GM20431 (cell line): ENCODE measurements around the gene UNKL.
"Not testable (repeated sequence)": the region's sequence is repeated elsewhere in the genome, so short reads cannot be mapped to it uniquely, and the experiment has no call there.

ENCODE experiments used
- in situ Hi-C: fragments of 300-500 bp; cut with MseI, MboI; formaldehyde crosslinking; loops from one replicate; pipeline ENCODE4 v1.15.0; 2020; ENCODE audit warnings: low sequenced_read_pairs; ENCODE audit not compliant: unreplicated experiment

UNKL gene

GRCh38 chr16:1330931-1331711 is 83.4 kb downstream of the UNKL start:
- in situ Hi-C loops = no loop called here

- in situ Hi-C loops = no loop called here
Measured at GRCh38 chr16:1330260-1330914, 84.1 kb downstream of the UNKL start.

GRCh38 chr16:1328961-1329360 is 85.5 kb downstream of the UNKL start:
- in situ Hi-C loops = not testable (repeated sequence)

- in situ Hi-C loops = not testable (repeated sequence)
Measured at GRCh38 chr16:1328136-1328535, 86.4 kb downstream of the UNKL start.

- in situ Hi-C loops = no loop called here
Measured at GRCh38 chr16:1327619-1327947, 86.9 kb downstream of the UNKL start.

DNA sequence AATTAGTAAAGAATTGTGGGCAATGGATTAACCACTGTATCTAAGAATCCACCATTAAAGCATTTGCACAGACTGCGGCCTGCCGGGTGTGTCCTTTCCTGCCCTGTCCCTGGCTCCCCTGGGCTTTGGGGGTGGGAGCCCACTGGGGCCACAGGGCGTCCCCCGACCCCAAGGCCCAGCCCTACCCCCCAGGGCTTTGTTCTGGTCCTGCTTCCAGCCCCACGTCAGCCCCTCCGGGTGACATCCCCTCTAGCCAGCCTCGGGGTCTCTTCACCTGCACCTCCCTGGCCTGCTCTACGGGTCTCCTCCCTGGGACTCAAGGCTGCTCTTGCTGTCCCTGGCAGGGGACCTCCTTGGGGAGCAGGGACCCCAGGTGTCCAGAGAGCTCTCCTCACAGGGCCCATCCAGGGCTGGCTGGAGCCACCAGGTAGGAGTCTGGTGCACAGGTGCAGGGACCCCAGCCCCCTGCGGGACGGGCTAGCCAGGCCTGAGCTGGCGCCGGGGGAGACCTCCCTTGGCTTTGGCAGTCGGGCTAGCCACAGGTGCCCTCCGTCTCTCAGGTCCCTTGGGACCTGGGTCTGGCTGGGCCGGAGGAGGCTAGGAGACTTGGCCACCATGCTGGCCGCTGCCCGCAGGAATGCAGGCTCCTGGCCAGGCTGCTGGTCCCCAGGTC is 87.4 kb downstream of the UNKL start:
- in situ Hi-C loops = no loop called here

DNA sequence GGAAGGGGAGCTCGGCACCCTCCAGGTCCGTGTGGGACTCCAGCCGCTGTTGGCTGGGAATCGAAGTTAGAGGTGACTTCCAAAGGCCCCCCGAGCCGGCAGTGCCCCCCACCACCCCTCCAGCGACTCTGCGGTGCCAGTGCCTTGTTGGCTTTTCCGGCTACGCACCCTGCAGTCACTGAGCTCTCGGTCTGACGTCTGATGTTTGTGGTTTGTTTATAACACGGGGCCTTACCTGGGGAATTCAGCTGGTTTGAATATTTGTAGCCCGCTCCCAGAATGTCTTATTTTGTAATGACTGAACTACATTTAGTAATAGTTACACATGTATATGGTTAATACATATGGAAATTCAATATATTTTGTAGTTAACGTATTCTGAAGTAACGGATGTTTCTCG is 88.1 kb downstream of the UNKL start:
- in situ Hi-C loops = no loop called here

GRCh38 chr16:1325673-1326371 is 88.7 kb downstream of the UNKL start:
- in situ Hi-C loops = no loop called here

- in situ Hi-C loops = no loop called here
Measured at GRCh38 chr16:1325261-1325660, 89.2 kb downstream of the UNKL start.

GRCh38 chr16:1324286-1324826 is 90.1 kb downstream of the UNKL start:
- in situ Hi-C loops = no loop called here

DNA sequence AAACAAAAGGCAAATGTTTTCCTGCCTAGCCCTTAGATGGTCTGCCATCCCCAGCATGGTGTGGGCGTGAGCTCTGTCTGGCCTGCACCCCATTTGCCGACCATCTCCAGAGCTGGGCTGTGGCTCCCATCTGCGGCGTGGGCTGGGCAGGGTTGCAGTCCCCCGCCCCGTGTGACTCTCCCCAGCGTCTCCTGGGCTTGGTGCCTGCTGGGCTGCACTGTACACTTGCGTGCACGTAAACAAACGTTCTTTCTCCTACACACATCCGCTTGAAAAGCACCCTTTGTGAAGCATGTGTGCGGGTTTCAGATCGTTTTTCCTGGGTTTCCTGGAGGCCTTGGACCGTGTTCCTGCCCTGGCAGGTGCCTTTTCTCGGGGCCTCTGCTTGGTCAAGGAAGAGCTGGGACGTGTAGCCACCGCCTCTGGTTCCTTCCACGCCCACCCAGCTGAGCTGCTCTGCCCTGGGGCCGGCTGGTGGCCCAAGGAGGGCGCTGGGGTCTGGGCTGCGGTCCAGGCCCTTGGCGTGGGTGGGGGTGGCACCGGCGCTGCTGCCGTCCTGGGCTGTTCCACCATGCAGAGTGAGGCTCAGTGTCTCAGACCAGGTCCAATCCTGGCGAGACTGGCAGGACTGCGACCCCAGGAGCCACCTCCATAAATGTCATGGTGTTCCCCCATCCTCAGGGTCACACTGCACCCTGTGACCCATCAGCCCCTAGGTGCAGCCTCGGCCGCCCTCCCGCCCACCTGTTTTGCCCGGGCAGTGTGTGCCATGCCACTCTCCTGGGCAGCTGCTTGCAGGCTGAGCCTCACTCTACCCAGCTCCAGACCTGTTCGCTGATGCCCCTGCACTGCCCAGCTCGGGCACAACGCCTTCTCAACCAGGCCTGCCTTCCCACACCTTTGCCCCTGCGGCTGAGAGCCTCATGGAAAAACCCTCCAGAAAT is 90.9 kb downstream of the UNKL start:
- in situ Hi-C loops = no loop called here

DNA sequence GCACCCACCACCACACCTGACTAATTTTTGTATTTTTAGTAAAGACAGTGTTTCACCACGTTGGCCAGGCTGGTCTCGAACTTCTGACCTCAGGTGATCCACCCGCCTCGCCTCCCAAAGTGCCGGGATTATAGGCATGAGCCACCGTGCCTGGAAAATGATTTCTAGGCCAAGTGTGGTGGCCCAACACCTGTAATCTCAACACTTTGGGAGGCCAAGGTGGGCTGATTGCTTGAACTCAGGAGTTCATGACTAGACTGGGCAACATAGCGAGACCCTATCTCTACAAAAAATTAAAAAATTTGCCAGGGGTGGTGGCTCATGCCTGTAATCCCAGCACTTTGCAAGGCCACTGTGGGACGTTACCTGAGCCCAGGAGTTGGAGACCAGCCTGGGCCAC is 92.1 kb downstream of the UNKL start:
- in situ Hi-C loops = no loop called here

DNA sequence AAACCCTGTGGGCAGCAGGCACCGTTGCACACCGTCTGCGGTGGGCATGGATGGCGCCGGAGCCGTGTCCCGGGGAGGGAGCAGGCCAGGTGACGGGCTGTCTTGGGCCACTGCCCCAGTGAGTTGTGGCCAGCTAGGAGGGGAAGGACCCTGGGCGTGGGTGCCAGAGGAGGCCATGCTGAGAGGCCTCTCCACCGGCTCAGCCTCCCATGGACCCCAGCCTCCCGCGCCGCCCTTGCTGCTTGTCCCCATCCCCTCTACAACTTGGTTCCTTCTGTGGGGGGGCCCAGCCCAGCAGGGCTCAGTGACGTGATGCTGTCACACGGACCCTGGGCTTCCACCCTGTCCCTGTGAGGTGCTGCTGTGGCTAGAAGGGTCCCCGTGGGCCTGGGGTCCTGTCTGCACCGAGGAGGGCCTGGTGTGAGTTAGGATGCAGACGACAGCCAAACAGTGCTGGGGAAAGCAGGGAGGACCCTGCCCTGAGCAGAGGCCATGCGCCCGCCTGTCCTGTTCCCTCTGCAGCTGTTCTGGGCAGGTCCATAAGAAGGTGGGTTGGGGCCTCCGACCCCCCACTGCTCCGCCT is 93.8 kb downstream of the UNKL start:
- in situ Hi-C loops = no loop called here

GRCh38 chr16:1320097-1320496 is 94.4 kb downstream of the UNKL start:
- in situ Hi-C loops = no loop called here

- in situ Hi-C loops = no loop called here
Measured at GRCh38 chr16:1319041-1319440, 95.5 kb downstream of the UNKL start.

DNA sequence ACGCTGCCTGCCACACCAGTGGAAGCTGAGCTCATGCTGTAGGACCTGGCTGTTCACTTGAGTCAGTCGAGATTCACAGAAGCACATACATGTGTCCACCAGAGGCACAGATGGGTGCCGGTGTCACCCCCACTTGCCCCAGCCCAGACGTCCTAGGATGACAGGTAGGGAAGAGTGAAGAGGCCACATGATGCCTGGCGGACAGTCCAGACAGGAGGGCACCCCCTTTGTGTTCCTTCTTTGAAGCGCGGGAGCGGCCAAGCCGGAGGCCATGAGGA is 96.3 kb downstream of the UNKL start:
- in situ Hi-C loops = no loop called here

DNA sequence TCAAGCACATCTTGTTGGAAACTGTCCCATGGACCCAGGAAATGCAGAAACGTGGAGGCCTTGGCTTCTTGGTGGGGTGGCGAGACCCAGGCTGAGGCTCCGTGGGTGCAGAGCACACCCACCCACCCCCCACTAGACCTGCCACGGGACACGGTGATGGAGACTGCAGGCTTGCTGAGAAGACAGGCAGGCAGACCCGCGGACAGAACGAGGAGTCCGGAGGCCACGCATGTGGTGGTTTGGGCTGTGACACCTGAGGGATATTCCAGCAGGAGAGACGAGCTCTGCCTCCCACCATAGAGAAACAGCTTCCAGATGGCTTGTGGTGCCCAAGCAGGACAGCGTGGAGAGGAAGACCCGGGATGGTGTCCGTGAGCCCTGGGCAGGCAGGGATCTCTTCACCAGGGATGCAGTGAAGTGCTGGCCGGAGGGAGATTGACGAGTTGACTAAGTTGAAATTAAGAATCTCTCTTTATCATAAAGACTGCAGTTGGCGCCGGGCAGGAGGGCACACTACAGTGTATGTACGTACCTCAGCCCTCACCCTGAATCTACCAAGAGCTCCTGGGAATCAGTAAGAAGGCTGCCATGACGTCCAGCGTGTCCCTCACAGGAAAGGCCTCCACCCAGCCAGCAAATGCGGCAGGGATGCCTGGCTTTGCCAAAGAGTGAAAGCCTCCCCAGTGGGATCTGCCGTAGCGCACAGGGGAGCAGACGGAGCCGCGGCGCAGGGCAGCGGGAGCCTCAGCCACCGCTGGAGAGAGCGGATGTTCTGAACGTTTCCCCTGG is 96.8 kb downstream of the UNKL start:
- in situ Hi-C loops = no loop called here

- in situ Hi-C loops = no loop called here
Measured at GRCh38 chr16:1316033-1316405, 98.5 kb downstream of the UNKL start.
